K562 (cell line): ENCODE data around the gene IFT122. TPM values are rescaled to one million over a fixed set of nuclear protein-coding genes. Genes with fewer than 3 reads are reported as not detected.

Experiments used
- ARID3A ChIP-seq: IDR thresholded peaks from 2 replicates; pipeline ENCODE4 v1.6.1; 2012; ENCODE audit warnings: low read depth, low read length, improper control_type of control experiment, borderline replicate concordance
- CHD1 ChIP-seq: fragments of 200-600 bp; sonication (generic); IDR thresholded peaks from one replicate; pipeline ENCODE4 v1.6.1; 2012; ENCODE audit warnings: mild to moderate bottlenecking, moderate library complexity, low read length, inconsistent platforms
- DACH1 ChIP-seq: fragments of 450-650 bp; IDR thresholded peaks from 2 replicates; pipeline ENCODE4 v1.6.1; 2018; ENCODE audit not compliant: partially characterized antibody
- DEAF1 ChIP-seq: fragments of 450-650 bp; formaldehyde crosslinking; IDR thresholded peaks from 2 replicates; pipeline ENCODE4 v1.4.0; 2020; ENCODE audit warnings: mild to moderate bottlenecking, moderate library complexity
- FUS ChIP-seq: fragments of 200-400 bp; formaldehyde crosslinking; optimal IDR thresholded peaks from 2 replicates; pipeline ENCODE3; 2017; ENCODE audit warnings: low read depth, low read length
- JUN ChIP-seq, 2 experiments: sonication (generic) in 1 of 2; formaldehyde crosslinking in 1 of 2; IDR thresholded peaks; 2 replicates each; pipeline versions ENCODE4 v1.6.1 to v1.8.0; 2012 to 2022; ENCODE audit warnings: borderline replicate concordance in 2 of 2, mild to moderate bottlenecking in 2 of 2, improper control_type of control experiment in 1 of 2, low read depth in 1 of 2, low read length in 1 of 2, missing genetic modification reagents in 1 of 2
- MAFF ChIP-seq: IDR thresholded peaks from 2 replicates; pipeline ENCODE4 v1.6.1; 2012; ENCODE audit warnings: low read length, improper control_type of control experiment
- PCBP2 ChIP-seq: fragments of 200-400 bp; formaldehyde crosslinking; IDR thresholded peaks from 2 replicates; pipeline ENCODE4 v1.6.1; 2018; ENCODE audit warnings: low read length, low read depth, mild to moderate bottlenecking, moderate library complexity; ENCODE audit not compliant: poor library complexity, severe bottlenecking
- THRAP3 ChIP-seq: fragments of 450-650 bp; IDR thresholded peaks from 2 replicates; pipeline ENCODE4 v1.6.1; 2016; ENCODE audit warnings: mild to moderate bottlenecking, inconsistent platforms, borderline replicate concordance
- TOE1 ChIP-seq, 2 experiments: fragments of 450-650 bp in 1 of 2; sonication (generic) in 1 of 2; formaldehyde crosslinking in 1 of 2; IDR thresholded peaks; 2 replicates each; pipeline versions ENCODE4 v1.7.1 to v1.8.0; 2016 to 2022; ENCODE audit warnings: borderline replicate concordance in 2 of 2, mild to moderate bottlenecking in 2 of 2, antibody characterized with exemption in 1 of 2, inconsistent platforms in 1 of 2, low read depth in 1 of 2, missing genetic modification reagents in 1 of 2, moderate library complexity in 1 of 2
- ZFP36 ChIP-seq: fragments of 150-350 bp; IDR thresholded peaks from 2 replicates; pipeline ENCODE4 v1.6.1; 2018; ENCODE audit warnings: low read length, low read depth; ENCODE audit not compliant: partially characterized antibody
- ZNF124 ChIP-seq: sonication (generic); formaldehyde crosslinking; IDR thresholded peaks from 2 replicates; pipeline ENCODE4 v1.8.1; 2022; ENCODE audit warnings: missing genetic modification reagents
- ZNF239 ChIP-seq: fragments of 250-450 bp; sonication (Bioruptor Pico); IDR thresholded peaks from 2 replicates; pipeline ENCODE4 v1.4.0; 2020; ENCODE audit warnings: mild to moderate bottlenecking
- polyA plus RNA-seq, 8 experiments: library from polyadenylated mRNA; depleted of rRNA in 4 of 8; stranded (reverse) in 5 of 8; unstranded in 3 of 8; fragments of >200 nt; fragmentation: Nextera tagmentation in 2 of 8; fragmentation: Illumina TruSeq in 1 of 8; extraction: Ambion mirVana in 2 of 8; extraction: Trizol in 1 of 8; gene quantifications; 2 replicates each; pipeline versions ENCODE4 v1.2.1 to v1.2.3, GENCODE V29; 2011 to 2014; ENCODE audit warnings: inconsistent platforms in 1 of 8, missing spikeins in 1 of 8
- total RNA-seq, 7 experiments: library from RNA; depleted of rRNA in 6 of 7; stranded (reverse); fragments of >200 nt in 6 of 7; fragmentation: Illumina TruSeq in 2 of 7; extraction: Trizol in 2 of 7; gene quantifications; 2 replicates each; pipeline versions ENCODE4 v1.2.1 to v1.2.3, GENCODE V29; 2011 to 2021; ENCODE audit warnings: low replicate concordance in 1 of 7
- TF ChIP-seq, protein P1 (sequence below): fragments of 450-650 bp; formaldehyde crosslinking; IDR thresholded peaks from 2 replicates; pipeline ENCODE4 v1.4.0; 2020; ENCODE audit warnings: mild to moderate bottlenecking
- TF ChIP-seq, protein P2 (sequence below), 2 experiments: fragments of 450-650 bp; IDR thresholded peaks; 2 replicates each; pipeline ENCODE4 v1.6.1; 2018; ENCODE audit warnings: mild to moderate bottlenecking in 2 of 2, low read depth in 1 of 2; ENCODE audit not compliant: partially characterized antibody in 2 of 2

Gene IFT122
- total and polyA plus RNA-seq, 9 of the 15 experiments (the other 6 are each of a cell fraction or from before 2014, with no cell fraction given): 2.4 to 11.5 (median 7.7) TPM

DNA sequence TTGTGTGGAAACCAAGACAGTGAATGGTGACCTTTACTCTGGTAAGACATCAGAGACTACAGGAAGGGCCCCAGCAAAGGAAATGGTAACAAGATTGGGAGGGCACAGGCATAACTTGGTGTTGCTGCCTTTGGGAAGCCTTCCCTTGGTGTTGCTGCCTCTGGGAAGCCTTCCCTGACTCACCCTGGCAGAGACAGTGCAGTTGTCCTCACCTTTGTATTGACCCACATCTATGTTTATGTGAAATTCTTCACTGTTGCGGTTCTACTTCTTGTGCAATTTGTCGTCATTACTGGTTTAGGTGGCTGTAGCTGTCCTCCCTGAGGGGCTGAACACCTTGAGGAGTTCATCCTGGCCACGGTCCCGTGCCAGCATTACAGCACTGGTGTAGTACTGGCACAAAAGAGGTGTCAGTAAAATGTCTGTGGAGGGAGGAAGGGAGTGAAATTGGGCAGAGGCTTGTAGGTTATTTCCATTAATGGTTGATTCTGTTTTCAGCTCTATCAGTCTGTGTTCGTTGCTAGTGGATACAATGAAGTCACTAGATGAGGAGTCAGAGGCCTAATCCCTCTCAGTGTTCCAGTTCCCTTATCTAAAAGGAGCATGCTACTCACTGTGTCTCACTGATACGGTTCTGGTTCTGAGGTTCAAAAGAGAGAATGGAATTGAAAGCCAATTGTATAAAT, 21.6 kb downstream of the IFT122 start (continued):
- TF ChIP-seq CHD1: no peak
- TF ChIP-seq FUS: no peak
- TF ChIP-seq ZNF124 (CRISPR knock-in tag): no peak
- peak; percentile 90 for TF ChIP-seq ZFP36
- no peak for TF ChIP-seq MAFF
- TF ChIP-seq, protein P1, sequence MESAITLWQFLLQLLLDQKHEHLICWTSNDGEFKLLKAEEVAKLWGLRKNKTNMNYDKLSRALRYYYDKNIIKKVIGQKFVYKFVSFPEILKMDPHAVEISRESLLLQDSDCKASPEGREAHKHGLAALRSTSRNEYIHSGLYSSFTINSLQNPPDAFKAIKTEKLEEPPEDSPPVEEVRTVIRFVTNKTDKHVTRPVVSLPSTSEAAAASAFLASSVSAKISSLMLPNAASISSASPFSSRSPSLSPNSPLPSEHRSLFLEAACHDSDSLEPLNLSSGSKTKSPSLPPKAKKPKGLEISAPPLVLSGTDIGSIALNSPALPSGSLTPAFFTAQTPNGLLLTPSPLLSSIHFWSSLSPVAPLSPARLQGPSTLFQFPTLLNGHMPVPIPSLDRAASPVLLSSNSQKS (CRISPR knock-in tag): no peak
- no peak for TF ChIP-seq TOE1 (IDR thresholded peaks at IDR 0.05; ENCODE audit: borderline replicate concordance)
- no peak for TF ChIP-seq TOE1 (CRISPR knock-in tag; IDR thresholded peaks at IDR 0.05; ENCODE audit: borderline replicate concordance, low read depth)
- no peak for TF ChIP-seq THRAP3
- TF ChIP-seq DEAF1 (CRISPR knock-in tag): no peak
- TF ChIP-seq ZNF239 (CRISPR knock-in tag): no peak
- no peak for TF ChIP-seq PCBP2
- peak; percentile 70; the same call in 1 of the 2 replicates for TF ChIP-seq ARID3A
- peak; percentile 79 for TF ChIP-seq JUN (IDR thresholded peaks at IDR 0.05; ENCODE audit: borderline replicate concordance, low read depth, low read length)
- no peak for TF ChIP-seq JUN (CRISPR knock-in tag; IDR thresholded peaks at IDR 0.05; ENCODE audit: borderline replicate concordance)
- TF ChIP-seq, protein P2, sequence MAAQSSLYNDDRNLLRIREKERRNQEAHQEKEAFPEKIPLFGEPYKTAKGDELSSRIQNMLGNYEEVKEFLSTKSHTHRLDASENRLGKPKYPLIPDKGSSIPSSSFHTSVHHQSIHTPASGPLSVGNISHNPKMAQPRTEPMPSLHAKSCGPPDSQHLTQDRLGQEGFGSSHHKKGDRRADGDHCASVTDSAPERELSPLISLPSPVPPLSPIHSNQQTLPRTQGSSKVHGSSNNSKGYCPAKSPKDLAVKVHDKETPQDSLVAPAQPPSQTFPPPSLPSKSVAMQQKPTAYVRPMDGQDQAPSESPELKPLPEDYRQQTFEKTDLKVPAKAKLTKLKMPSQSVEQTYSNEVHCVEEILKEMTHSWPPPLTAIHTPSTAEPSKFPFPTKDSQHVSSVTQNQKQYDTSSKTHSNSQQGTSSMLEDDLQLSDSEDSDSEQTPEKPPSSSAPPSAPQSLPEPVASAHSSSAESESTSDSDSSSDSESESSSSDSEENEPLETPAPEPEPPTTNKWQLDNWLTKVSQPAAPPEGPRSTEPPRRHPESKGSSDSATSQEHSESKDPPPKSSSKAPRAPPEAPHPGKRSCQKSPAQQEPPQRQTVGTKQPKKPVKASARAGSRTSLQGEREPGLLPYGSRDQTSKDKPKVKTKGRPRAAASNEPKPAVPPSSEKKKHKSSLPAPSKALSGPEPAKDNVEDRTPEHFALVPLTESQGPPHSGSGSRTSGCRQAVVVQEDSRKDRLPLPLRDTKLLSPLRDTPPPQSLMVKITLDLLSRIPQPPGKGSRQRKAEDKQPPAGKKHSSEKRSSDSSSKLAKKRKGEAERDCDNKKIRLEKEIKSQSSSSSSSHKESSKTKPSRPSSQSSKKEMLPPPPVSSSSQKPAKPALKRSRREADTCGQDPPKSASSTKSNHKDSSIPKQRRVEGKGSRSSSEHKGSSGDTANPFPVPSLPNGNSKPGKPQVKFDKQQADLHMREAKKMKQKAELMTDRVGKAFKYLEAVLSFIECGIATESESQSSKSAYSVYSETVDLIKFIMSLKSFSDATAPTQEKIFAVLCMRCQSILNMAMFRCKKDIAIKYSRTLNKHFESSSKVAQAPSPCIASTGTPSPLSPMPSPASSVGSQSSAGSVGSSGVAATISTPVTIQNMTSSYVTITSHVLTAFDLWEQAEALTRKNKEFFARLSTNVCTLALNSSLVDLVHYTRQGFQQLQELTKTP (IDR thresholded peaks at IDR 0.05; ENCODE audit: low read depth in 1 of 2, partially characterized antibody in 2 of 2): no peak
- TF ChIP-seq DACH1: no peak
